HEK293 (cell line): ENCODE measurements around the gene TMEM272.

Experiments used
- CTCF ChIA-PET: fragments of 350-600 bp; formaldehyde crosslinking; extraction: SDS; loops from one replicate; lab custom pipeline; 2021; ENCODE audit warnings: antibody characterized with exemption; lab: Yijun Ruan, JAX
- POLR2A ChIA-PET: fragments of 300-600 bp; formaldehyde crosslinking; extraction: SDS; loops from one replicate; lab custom pipeline; 2020; ENCODE audit warnings: antibody characterized with exemption, inconsistent platforms; lab: Yijun Ruan, JAX
- H3K27ac ChIP-seq: fragments of 200-500 bp; sonication (Bioruptor generic); 2 replicates; pipeline ENCODE4 v1.5.1; 2014; ENCODE audit warnings: low read depth, low read length, control low read depth, inconsistent platforms; ENCODE audit errors: extremely low read depth
- H3K36me3 ChIP-seq, 2 experiments: fragments of 200-500 bp in 1 of 2; sonication (Bioruptor generic) in 1 of 2; 1 replicate in 1 of 2; 2 replicates in 1 of 2; pipeline ENCODE4 v1.5.1; 2014 to 2017; ENCODE audit warnings: inconsistent platforms in 2 of 2, low read length in 2 of 2; ENCODE audit not compliant: control insufficient read depth in 2 of 2, insufficient read depth in 1 of 2
- H3K4me1 ChIP-seq: fragments of 200-500 bp; sonication (Bioruptor generic); 2 replicates; pipeline ENCODE4 v1.5.1; 2014; ENCODE audit warnings: mild to moderate bottlenecking, low read length, inconsistent platforms; ENCODE audit not compliant: control insufficient read depth, insufficient read depth
- H3K4me3 ChIP-seq: 2 replicates; pipeline ENCODE4 v1.5.1; 2011; ENCODE audit warnings: low read depth, mild to moderate bottlenecking, control low read depth, low read length, moderate library complexity
- H3K9me3 ChIP-seq: fragments of 200-500 bp; sonication (Bioruptor generic); 2 replicates; pipeline ENCODE4 v1.5.1; 2014; ENCODE audit warnings: low read depth, low read length, inconsistent platforms; ENCODE audit not compliant: control insufficient read depth, insufficient read depth
- KLF10 ChIP-seq: fragments of 450-650 bp; IDR thresholded peaks from 2 replicates; pipeline ENCODE4 v1.5.1; 2018; ENCODE audit warnings: missing biosample characterization, mild to moderate bottlenecking, missing genetic modification characterization
- MYNN ChIP-seq: fragments of 450-650 bp; formaldehyde crosslinking; IDR thresholded peaks from 2 replicates; pipeline ENCODE4 v1.5.1; 2016; ENCODE audit warnings: missing biosample characterization, missing genetic modification characterization, borderline replicate concordance
- PRDM1 ChIP-seq: fragments of 450-650 bp; formaldehyde crosslinking; IDR thresholded peaks from 2 replicates; pipeline ENCODE4; 2016; ENCODE audit warnings: missing biosample characterization, missing genetic modification characterization
- ZFP3 ChIP-seq: fragments of 450-650 bp; formaldehyde crosslinking; IDR thresholded peaks from 2 replicates; pipeline ENCODE4 v1.5.1; 2016; ENCODE audit warnings: low read depth, missing biosample characterization, missing genetic modification characterization
- ZIC2 ChIP-seq: fragments of 450-650 bp; formaldehyde crosslinking; IDR thresholded peaks from 2 replicates; pipeline ENCODE4 v1.5.1; 2016; ENCODE audit warnings: missing biosample characterization, missing genetic modification characterization
- ZNF146 ChIP-seq: fragments of 450-650 bp; formaldehyde crosslinking; IDR thresholded peaks from 2 replicates; pipeline ENCODE4 v1.5.1; 2016; ENCODE audit warnings: missing biosample characterization, missing genetic modification characterization
- ZNF211 ChIP-seq: fragments of 450-650 bp; formaldehyde crosslinking; IDR thresholded peaks from 2 replicates; pipeline ENCODE4 v1.5.1; 2016; ENCODE audit warnings: low read depth, missing biosample characterization, missing genetic modification characterization
- ZNF223 ChIP-seq: fragments of 450-650 bp; formaldehyde crosslinking; IDR thresholded peaks from 2 replicates; pipeline ENCODE4 v1.5.1; 2016; ENCODE audit warnings: missing biosample characterization, missing genetic modification characterization
- ZNF274 ChIP-seq, 2 experiments: fragments of 200-500 bp in 1 of 2; fragments of 450-650 bp in 1 of 2; sonication (Bioruptor generic) in 1 of 2; formaldehyde crosslinking in 1 of 2; IDR thresholded peaks; 2 replicates each; pipeline versions ENCODE4 v1.5.1 to v1.6.1; 2014 to 2016; ENCODE audit warnings: borderline replicate concordance in 1 of 2, inconsistent platforms in 1 of 2, low read length in 1 of 2, missing biosample characterization in 1 of 2, missing genetic modification characterization in 1 of 2
- ZNF341 ChIP-seq: fragments of 450-650 bp; formaldehyde crosslinking; IDR thresholded peaks from 2 replicates; pipeline ENCODE4; 2016; ENCODE audit warnings: low read depth, missing biosample characterization, missing genetic modification characterization
- ZNF362 ChIP-seq: fragments of 450-650 bp; formaldehyde crosslinking; IDR thresholded peaks from 2 replicates; pipeline ENCODE4 v1.5.1; 2016; ENCODE audit warnings: missing biosample characterization, missing genetic modification characterization
- ZNF366 ChIP-seq: fragments of 450-650 bp; formaldehyde crosslinking; conservative IDR thresholded peaks from 2 replicates; pipeline ENCODE4 v1.5.1; 2016; ENCODE audit warnings: missing biosample characterization, missing genetic modification characterization
- ZNF501 ChIP-seq: fragments of 450-650 bp; formaldehyde crosslinking; IDR thresholded peaks from 2 replicates; pipeline ENCODE4 v1.5.1; 2016; ENCODE audit warnings: missing biosample characterization, missing genetic modification characterization
- ZNF513 ChIP-seq: fragments of 450-650 bp; IDR thresholded peaks from 2 replicates; pipeline ENCODE4 v1.5.1; 2018; ENCODE audit warnings: missing biosample characterization, missing genetic modification characterization
- ZNF596 ChIP-seq: fragments of 450-650 bp; IDR thresholded peaks from 2 replicates; pipeline ENCODE4 v1.5.0; 2018; ENCODE audit warnings: missing biosample characterization, mild to moderate bottlenecking, missing genetic modification characterization, moderate library complexity
- ZNF629 ChIP-seq: fragments of 450-650 bp; formaldehyde crosslinking; IDR thresholded peaks from 2 replicates; pipeline ENCODE4 v1.5.1; 2017; ENCODE audit warnings: missing biosample characterization, missing genetic modification characterization
- ZNF654 ChIP-seq: fragments of 450-650 bp; formaldehyde crosslinking; IDR thresholded peaks from 2 replicates; pipeline ENCODE4 v1.5.1; 2016; ENCODE audit warnings: low read depth, missing biosample characterization, missing genetic modification characterization
- ZNF677 ChIP-seq: fragments of 450-650 bp; IDR thresholded peaks from 2 replicates; pipeline ENCODE4 v1.5.0; 2018; ENCODE audit warnings: missing biosample characterization, mild to moderate bottlenecking, missing genetic modification characterization, moderate library complexity
- ZNF830 ChIP-seq: fragments of 450-650 bp; IDR thresholded peaks from 2 replicates; pipeline ENCODE4 v1.5.0; 2018; ENCODE audit warnings: missing biosample characterization, missing genetic modification characterization, low read depth, mild to moderate bottlenecking, moderate library complexity
- ZNF837 ChIP-seq: fragments of 450-650 bp; formaldehyde crosslinking; IDR thresholded peaks from 2 replicates; pipeline ENCODE4 v1.5.1; 2016; ENCODE audit warnings: missing biosample characterization, missing genetic modification characterization
- ZSCAN23 ChIP-seq: fragments of 450-650 bp; formaldehyde crosslinking; IDR thresholded peaks from 2 replicates; pipeline ENCODE4 v1.5.1; 2016; ENCODE audit warnings: missing biosample characterization, missing genetic modification characterization
- TF ChIP-seq, protein P1 (sequence below): fragments of 450-650 bp; formaldehyde crosslinking; IDR thresholded peaks from 2 replicates; pipeline ENCODE4 v1.5.0; 2017; ENCODE audit warnings: missing biosample characterization, missing genetic modification characterization, borderline replicate concordance
- TF ChIP-seq, protein P2 (sequence below): fragments of 450-650 bp; formaldehyde crosslinking; IDR thresholded peaks from 2 replicates; pipeline ENCODE4 v1.5.1; 2016; ENCODE audit warnings: missing biosample characterization, missing genetic modification characterization

The TMEM272 gene

DNA sequence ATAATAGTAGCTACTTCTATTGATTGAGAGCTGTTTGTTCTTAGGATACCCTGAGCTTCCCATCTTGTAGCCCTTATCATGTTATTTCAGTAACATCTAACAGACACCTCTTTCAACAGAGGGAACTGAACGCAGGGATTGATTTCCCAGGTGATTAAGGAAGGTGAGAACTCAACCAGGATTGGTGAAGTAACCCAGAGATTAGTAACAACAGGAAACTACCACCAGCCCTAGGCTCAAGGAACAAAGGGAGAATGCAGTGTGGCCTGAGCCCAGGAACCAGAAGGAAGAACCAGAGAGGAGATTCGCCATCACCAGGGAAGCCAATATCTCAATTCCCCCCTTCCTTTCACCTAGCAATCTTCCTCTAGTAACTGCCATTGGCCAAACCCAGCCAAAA is 49.6 kb downstream of the TMEM272 start:
- ChIA-PET POLR2A (interaction anchor here (1.2 kb wide), 1 partner anchor 342 kb away, joined by 4 read pairs; the partner anchor contains the start of gene INTS6), CTCF (interaction anchor here (0.7 to 5.2 kb wide), 3 partner anchors 193 to 509 kb away, joined by 3 to 39 read pairs (median 12); no protein-coding TSS in a partner anchor)
- Histone ChIP-seq H3K4me1 (no peaks in the 10 kb centered on the region), H3K4me3 (no peak overlapping the region), H3K9me3 (no peaks in the 10 kb centered on the region), H3K27ac (no peak overlapping the region), H3K36me3 (no peaks in the 10 kb centered on the region)
- TF ChIP-seq ZNF274 (IDR thresholded peaks at IDR 0.05; ENCODE audit: low read length) (no peak), ZNF274 (tag by site-specific recombination; IDR thresholded peaks at IDR 0.05; ENCODE audit: borderline replicate concordance) (no peak), ZIC2 (tag by site-specific recombination) (no peak), ZNF501 (tag by site-specific recombination) (no peak), MYNN (tag by site-specific recombination) (no peak), ZNF654 (tag by site-specific recombination) (no peak), ZNF830 (no peak), ZNF362 (no peak), PRDM1 (no peak), ZNF677 (tag by site-specific recombination) (no peak), ZNF211 (tag by site-specific recombination) (no peak), KLF10 (tag by site-specific recombination) (no peak), ZSCAN23 (tag by site-specific recombination) (no peak), ZNF837 (no peak), ZNF146 (tag by site-specific recombination) (no peak), ZNF596 (tag by site-specific recombination) (no peak), ZNF223 (tag by site-specific recombination) (no peak)
- TF ChIP-seq, protein P1, sequence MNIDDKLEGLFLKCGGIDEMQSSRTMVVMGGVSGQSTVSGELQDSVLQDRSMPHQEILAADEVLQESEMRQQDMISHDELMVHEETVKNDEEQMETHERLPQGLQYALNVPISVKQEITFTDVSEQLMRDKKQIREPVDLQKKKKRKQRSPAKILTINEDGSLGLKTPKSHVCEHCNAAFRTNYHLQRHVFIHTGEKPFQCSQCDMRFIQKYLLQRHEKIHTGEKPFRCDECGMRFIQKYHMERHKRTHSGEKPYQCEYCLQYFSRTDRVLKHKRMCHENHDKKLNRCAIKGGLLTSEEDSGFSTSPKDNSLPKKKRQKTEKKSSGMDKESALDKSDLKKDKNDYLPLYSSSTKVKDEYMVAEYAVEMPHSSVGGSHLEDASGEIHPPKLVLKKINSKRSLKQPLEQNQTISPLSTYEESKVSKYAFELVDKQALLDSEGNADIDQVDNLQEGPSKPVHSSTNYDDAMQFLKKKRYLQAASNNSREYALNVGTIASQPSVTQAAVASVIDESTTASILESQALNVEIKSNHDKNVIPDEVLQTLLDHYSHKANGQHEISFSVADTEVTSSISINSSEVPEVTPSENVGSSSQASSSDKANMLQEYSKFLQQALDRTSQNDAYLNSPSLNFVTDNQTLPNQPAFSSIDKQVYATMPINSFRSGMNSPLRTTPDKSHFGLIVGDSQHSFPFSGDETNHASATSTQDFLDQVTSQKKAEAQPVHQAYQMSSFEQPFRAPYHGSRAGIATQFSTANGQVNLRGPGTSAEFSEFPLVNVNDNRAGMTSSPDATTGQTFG (tag by site-specific recombination): no peak
- TF ChIP-seq, protein P2, sequence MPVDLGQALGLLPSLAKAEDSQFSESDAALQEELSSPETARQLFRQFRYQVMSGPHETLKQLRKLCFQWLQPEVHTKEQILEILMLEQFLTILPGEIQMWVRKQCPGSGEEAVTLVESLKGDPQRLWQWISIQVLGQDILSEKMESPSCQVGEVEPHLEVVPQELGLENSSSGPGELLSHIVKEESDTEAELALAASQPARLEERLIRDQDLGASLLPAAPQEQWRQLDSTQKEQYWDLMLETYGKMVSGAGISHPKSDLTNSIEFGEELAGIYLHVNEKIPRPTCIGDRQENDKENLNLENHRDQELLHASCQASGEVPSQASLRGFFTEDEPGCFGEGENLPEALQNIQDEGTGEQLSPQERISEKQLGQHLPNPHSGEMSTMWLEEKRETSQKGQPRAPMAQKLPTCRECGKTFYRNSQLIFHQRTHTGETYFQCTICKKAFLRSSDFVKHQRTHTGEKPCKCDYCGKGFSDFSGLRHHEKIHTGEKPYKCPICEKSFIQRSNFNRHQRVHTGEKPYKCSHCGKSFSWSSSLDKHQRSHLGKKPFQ: no peak

DNA sequence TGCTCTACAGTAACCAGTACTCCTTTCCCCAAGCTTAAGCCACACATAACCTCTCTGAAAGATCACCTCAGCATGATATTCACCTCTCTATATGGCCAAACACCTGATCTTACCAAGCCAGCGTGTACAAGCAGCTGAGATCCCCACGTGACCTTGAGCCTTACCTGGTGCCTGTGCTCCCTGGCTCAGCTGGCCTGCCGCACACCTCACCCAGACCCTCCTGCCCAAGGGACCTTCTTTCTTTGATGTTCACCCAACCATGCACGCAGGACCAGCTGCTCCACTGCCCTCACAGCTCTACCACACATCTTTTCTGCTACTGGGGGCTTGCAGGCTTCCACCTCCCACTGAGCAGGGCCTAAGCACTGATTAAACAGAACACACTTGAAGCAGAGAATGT is 50.0 kb downstream of the TMEM272 start:
- no peak overlapping the region for H3K27ac ChIP-seq
- no peaks in the 10 kb centered on the region for H3K4me1 ChIP-seq
- TF ChIP-seq ZFP3 (no peak), ZNF513 (no peak), ZNF366 (tag by site-specific recombination) (no peak), ZNF629 (tag by site-specific recombination) (no peak), ZNF341 (tag by site-specific recombination) (no peak)
- TF ChIP-seq, protein P2: no peak
- TF ChIP-seq, all 188 proteins: peak for 0
- ChIA-PET CTCF (interaction anchor here (5.2 kb wide), 1 partner anchor 361 kb away, joined by 39 read pairs; no protein-coding TSS in a partner anchor), POLR2A (interaction anchor here (1.2 kb wide), 1 partner anchor 342 kb away, joined by 4 read pairs; the partner anchor contains the start of gene INTS6)
- H3K4me3 ChIP-seq: no peak overlapping the region
- no peaks in the 10 kb centered on the region for H3K36me3 ChIP-seq
- H3K9me3 ChIP-seq: no peaks in the 10 kb centered on the region
